ENCODE results near the gene GOLGA8M.
"Not testable (repeated sequence)": the region's sequence is repeated elsewhere in the genome, so short reads cannot be mapped to it uniquely, and the experiment has no call there.

- TF ChIP-seq KDM1A (IDR thresholded peaks at IDR 0.05; ENCODE audit: low read depth); CTCF (IDR thresholded peaks at IDR 0.05); POLR2A (IDR thresholded peaks at IDR 0.05; ENCODE audit: low read length); MYC (IDR thresholded peaks at IDR 0.05; ENCODE audit: borderline replicate concordance, low read length); EP300 (IDR thresholded peaks at IDR 0.05); FOSB (CRISPR knock-in tag; IDR thresholded peaks at IDR 0.05); E2F6 (IDR thresholded peaks at IDR 0.05; ENCODE audit: borderline replicate concordance, low read depth); RAD21 (conservative IDR thresholded peaks at IDR 0.05 in 1 of 2, IDR thresholded peaks at IDR 0.05 in 1 of 2); CHD4 (IDR thresholded peaks at IDR 0.05; ENCODE audit: borderline replicate concordance): not testable (repeated sequence)
Measured at GRCh38 chr15:28654194-28654593, 58.0 kb downstream of the GOLGA8M start.

All from A549 (cell line).